Stomach smooth muscle (tissue), 2 donors: ENCODE results near the gene PRIM1.
A peak's percentile ranks its signal among the peaks of the same experiment; 100 is the strongest.

Experiments used
- H3K27ac ChIP-seq: one replicate; pipeline ENCODE4 v1.7.0; 2013; ENCODE audit warnings: mild to moderate bottlenecking, low read length, inconsistent platforms
- H3K27me3 ChIP-seq, 2 donors: one replicate each; pipeline ENCODE4 v1.7.0; 2013; ENCODE audit warnings: low read length in 2 of 2; ENCODE audit not compliant: insufficient read depth in 2 of 2, control insufficient read depth in 1 of 2
- H3K36me3 ChIP-seq, 2 donors: one replicate each; pipeline ENCODE4 v1.7.0; 2013; ENCODE audit warnings: low read length in 2 of 2; ENCODE audit not compliant: control insufficient read depth in 2 of 2, insufficient read depth in 2 of 2
- H3K4me1 ChIP-seq: one replicate; pipeline ENCODE4 v1.7.0; 2013; ENCODE audit warnings: low read length; ENCODE audit not compliant: control insufficient read depth, insufficient read depth
- H3K4me3 ChIP-seq, 2 donors: one replicate each; pipeline ENCODE4 v1.7.0; 2013; ENCODE audit warnings: low read length in 2 of 2
- H3K9ac ChIP-seq, 2 donors: one replicate each; pipeline ENCODE4 v1.7.0; 2013; ENCODE audit warnings: low read length in 2 of 2, mild to moderate bottlenecking in 1 of 2
- H3K9me3 ChIP-seq, 2 donors: one replicate each; pipeline ENCODE4 v1.7.0; 2013; ENCODE audit warnings: low read length in 2 of 2; ENCODE audit not compliant: control insufficient read depth in 2 of 2
- donor health status: healthy.
- donor health status: Pancreatic carcinoma.

The PRIM1 gene

GRCh38 chr12:56724972-56725722 is 27.0 kb downstream of the PRIM1 start, which contains the start of gene NACA:
Gene NACA, minus strand, starts transcription at chr12:56725299. Its CDS starts 778 bp downstream, at chr12:56724521.
- no peaks in the 10 kb centered on the region for H3K27me3 ChIP-seq
- H3K27ac ChIP-seq = peak within 1 kb of the TSS; percentile 89
- peaks cover 8 to 13% of the 10 kb centered on the region in 2 donors for H3K36me3 ChIP-seq
- H3K9ac ChIP-seq = peak within 1 kb of the TSS; percentile 99
- H3K4me1 ChIP-seq = peaks cover 32% of the 10 kb centered on the region
- no peaks in the 10 kb centered on the region for H3K9me3 ChIP-seq
- H3K4me3 ChIP-seq = peak within 1 kb of the TSS; percentile 90 to 100

GRCh38 chr12:56724701-56724971 is 27.5 kb downstream of the PRIM1 start:
- Histone ChIP-seq H3K27ac (peak overlapping the region; percentile 89), H3K4me1 (peaks cover 37% of the 10 kb centered on the region)

GRCh38 chr12:56723889-56724700 is 28.0 kb downstream of the PRIM1 start:
- H3K27me3 ChIP-seq = no peaks in the 10 kb centered on the region
- H3K9me3 ChIP-seq = no peaks in the 10 kb centered on the region
- peaks cover 42% of the 10 kb centered on the region for H3K4me1 ChIP-seq
- H3K9ac ChIP-seq = peak overlapping the region; percentile 99
- peaks cover 14 to 15% of the 10 kb centered on the region in 2 donors for H3K36me3 ChIP-seq
- H3K27ac ChIP-seq = peak overlapping the region; percentile 89
- H3K4me3 ChIP-seq = peak overlapping the region; percentile 90 to 100

More at GRCh38 chr12:56724701-56724971, 27.5 kb downstream of the PRIM1 start:
- peak overlapping the region; percentile 99 for H3K9ac ChIP-seq
- peaks cover 13% of the 10 kb centered on the region in 2 donors for H3K36me3 ChIP-seq
- H3K27me3 ChIP-seq = no peaks in the 10 kb centered on the region
- H3K4me3 ChIP-seq = peak overlapping the region; percentile 90 to 100
- no peaks in the 10 kb centered on the region for H3K9me3 ChIP-seq

- H3K9ac ChIP-seq = peak overlapping the region in 1 of 2 donors; percentile 99
- peaks cover 18 to 20% of the 10 kb centered on the region in 2 donors for H3K36me3 ChIP-seq
- peak overlapping the region; percentile 90 to 100 for H3K4me3 ChIP-seq
- no peaks in the 10 kb centered on the region for H3K27me3 ChIP-seq
- H3K4me1 ChIP-seq = peaks cover 45% of the 10 kb centered on the region
- H3K27ac ChIP-seq = no peak overlapping the region
- H3K9me3 ChIP-seq = no peaks in the 10 kb centered on the region
Measured at GRCh38 chr12:56723352-56723751, 28.8 kb downstream of the PRIM1 start.

GRCh38 chr12:56722832-56723231 is 29.3 kb downstream of the PRIM1 start:
- Histone ChIP-seq H3K36me3 (peaks cover 18 to 20% of the 10 kb centered on the region in 2 donors), H3K9me3 (no peaks in the 10 kb centered on the region), H3K27ac (no peak overlapping the region), H3K4me1 (peaks cover 47% of the 10 kb centered on the region), H3K4me3 (peak overlapping the region in 1 of 2 donors; percentile 21), H3K27me3 (no peaks in the 10 kb centered on the region), H3K9ac (peak overlapping the region in 1 of 2 donors; percentile 99)

- Histone ChIP-seq H3K4me1 (peaks cover 49% of the 10 kb centered on the region), H3K27me3 (no peaks in the 10 kb centered on the region), H3K9ac (peak overlapping the region in 1 of 2 donors; percentile 2), H3K4me3 (peak overlapping the region in 1 of 2 donors; percentile 17), H3K9me3 (no peaks in the 10 kb centered on the region), H3K36me3 (peaks cover 18 to 20% of the 10 kb centered on the region in 2 donors), H3K27ac (no peak overlapping the region)
Measured at GRCh38 chr12:56721721-56722120, 30.4 kb downstream of the PRIM1 start.

- Histone ChIP-seq H3K9me3 (no peaks in the 10 kb centered on the region), H3K4me1 (peaks cover 52% of the 10 kb centered on the region), H3K27me3 (no peaks in the 10 kb centered on the region), H3K36me3 (peaks cover 18 to 20% of the 10 kb centered on the region in 2 donors), H3K27ac (no peak overlapping the region), H3K4me3 (peak overlapping the region; percentile 15 to 17), H3K9ac (peak overlapping the region in 1 of 2 donors; percentile 2)
Measured at GRCh38 chr12:56721216-56721615, 30.9 kb downstream of the PRIM1 start.

GRCh38 chr12:56720731-56721151 is 31.4 kb downstream of the PRIM1 start:
- Histone ChIP-seq H3K36me3 (peaks cover 21% of the 10 kb centered on the region in 2 donors), H3K4me1 (peaks cover 52% of the 10 kb centered on the region), H3K9ac (peak overlapping the region in 1 of 2 donors; percentile 2), H3K4me3 (peak overlapping the region; percentile 9 to 15), H3K27me3 (no peaks in the 10 kb centered on the region), H3K9me3 (no peaks in the 10 kb centered on the region), H3K27ac (no peak overlapping the region)

GRCh38 chr12:56719056-56719455 is 33.1 kb downstream of the PRIM1 start:
- H3K27me3 ChIP-seq = no peaks in the 10 kb centered on the region
- H3K4me1 ChIP-seq = peaks cover 52% of the 10 kb centered on the region
- no peak overlapping the region for H3K4me3 ChIP-seq
- H3K36me3 ChIP-seq = peaks cover 26 to 32% of the 10 kb centered on the region in 2 donors
- no peak overlapping the region for H3K27ac ChIP-seq
- H3K9me3 ChIP-seq = no peaks in the 10 kb centered on the region
- H3K9ac ChIP-seq = no peak overlapping the region

GRCh38 chr12:56718636-56719035 is 33.5 kb downstream of the PRIM1 start:
- Histone ChIP-seq H3K4me3 (no peak overlapping the region), H3K4me1 (peaks cover 48% of the 10 kb centered on the region), H3K9ac (no peak overlapping the region), H3K9me3 (no peaks in the 10 kb centered on the region), H3K36me3 (peaks cover 30 to 36% of the 10 kb centered on the region in 2 donors), H3K27me3 (no peaks in the 10 kb centered on the region), H3K27ac (no peak overlapping the region)
